GM10847 (cell line): ENCODE data around the gene TPP2.

ENCODE experiments used
- POLR2A ChIP-seq: IDR thresholded peaks from 2 replicates; pipeline ENCODE4 v1.6.1; 2011; ENCODE audit not compliant: insufficient read length; ENCODE audit errors: extremely low read depth

Gene TPP2

GRCh38 chr13:102596147-102597028, at the start of gene TPP2:
TSS of gene TPP2 (plus strand) at chr13:102596986. CDS start at chr13:102597039, 53 bp downstream.
- peak; percentile 95 for TF ChIP-seq POLR2A

DNA sequence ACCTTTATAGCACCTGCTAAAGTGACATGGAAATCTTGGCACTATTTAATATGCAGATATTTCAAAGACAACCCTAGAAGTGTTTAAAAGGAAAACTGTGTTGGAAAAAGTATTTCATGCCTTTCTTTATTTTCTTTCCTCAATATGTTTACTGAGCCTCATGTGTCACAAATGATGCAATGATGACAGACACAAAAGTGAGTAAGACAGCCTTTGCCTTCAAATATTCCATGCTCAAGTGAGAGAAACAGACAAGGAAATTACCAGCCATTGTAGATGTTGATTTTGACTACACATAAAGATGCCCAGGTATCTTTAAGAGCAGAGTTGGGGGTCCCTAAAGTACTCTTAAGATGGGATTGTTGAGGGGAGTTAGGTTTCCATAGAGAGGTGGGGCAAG, 48.0 kb upstream of the TPP2 start:
- TF ChIP-seq POLR2A = no peak

- TF ChIP-seq POLR2A = no peak
These were observed 46.3 kb upstream of the TPP2 start for GRCh38 chr13:102550507-102550906.

- TF ChIP-seq POLR2A = no peak
These were observed 40.8 kb upstream of the TPP2 start for GRCh38 chr13:102555914-102556553.

DNA sequence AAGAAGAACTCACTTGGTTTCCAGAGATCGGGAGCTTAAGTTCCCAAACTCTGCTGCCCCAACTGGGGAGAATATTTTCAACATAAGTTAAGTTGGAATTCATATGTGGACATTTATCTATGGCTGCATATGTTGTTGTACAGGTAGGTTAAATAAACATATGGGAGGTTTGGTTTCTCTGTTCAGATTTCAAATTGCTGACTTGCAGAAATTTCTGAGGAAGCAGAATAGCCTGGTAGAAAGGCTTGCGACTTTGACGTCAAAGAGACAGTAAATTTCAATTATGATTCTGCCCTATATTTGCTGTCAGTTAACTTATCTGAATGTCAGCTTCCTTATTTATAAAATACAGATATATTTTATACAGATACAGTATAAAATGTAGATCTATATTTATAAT, 40.0 kb upstream of the TPP2 start:
- no peak for TF ChIP-seq POLR2A

DNA sequence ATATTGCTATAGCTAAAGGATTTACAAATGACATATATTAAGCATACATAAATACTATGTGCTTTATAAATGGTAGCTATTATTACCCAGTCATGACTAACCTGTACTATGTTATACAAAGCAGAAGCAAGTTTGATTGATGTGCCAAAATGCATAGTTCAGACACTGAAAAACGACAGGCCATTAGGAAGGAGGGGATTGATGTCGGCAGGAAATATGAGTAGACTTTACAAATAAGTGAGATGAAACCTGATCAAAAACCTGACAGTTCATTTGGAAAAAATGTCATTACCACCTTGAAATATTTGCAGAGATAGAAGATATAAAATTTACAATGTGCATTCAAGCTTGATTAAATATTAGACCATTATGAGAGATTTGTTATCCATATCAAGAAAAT, 38.8 kb upstream of the TPP2 start:
- TF ChIP-seq POLR2A = no peak

DNA sequence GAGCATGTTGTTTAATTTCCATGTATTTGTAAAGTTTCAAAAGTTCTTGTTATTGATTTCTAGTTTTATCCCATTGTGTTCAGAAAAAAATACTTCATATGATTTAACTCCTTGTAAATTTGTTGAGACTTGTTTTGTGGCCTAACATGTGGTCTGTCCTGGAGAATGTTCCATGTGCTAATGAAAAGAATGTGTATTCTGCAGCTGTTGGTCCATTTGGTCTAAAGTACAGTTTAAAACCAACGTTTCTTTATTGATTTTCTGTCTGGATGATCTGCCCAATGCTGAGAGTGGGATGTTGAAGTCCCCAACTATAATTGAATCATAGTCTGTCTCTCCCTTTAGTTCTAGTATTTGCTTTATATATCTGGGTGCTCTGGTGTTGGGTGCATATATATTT, 34.9 kb upstream of the TPP2 start:
- TF ChIP-seq POLR2A = no peak

DNA sequence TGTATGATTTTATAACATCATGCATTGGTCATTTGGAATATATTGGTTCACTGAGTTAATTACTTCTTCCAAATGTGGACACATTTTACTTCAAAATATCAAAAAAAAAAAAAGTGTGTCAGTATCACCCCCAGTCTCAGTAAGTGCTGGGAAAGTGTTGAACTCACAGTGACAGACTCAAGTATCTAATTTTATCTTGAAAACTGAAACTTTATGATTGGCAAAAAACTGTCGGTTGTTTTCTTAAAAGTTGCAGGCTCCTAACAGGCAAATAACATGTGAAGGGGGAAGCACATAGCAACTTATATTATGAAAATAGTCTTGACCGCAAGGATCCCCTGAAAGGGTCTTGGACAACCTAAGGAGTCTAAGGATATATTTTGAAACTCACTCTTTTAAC, 33.5 kb upstream of the TPP2 start:
- no peak for TF ChIP-seq POLR2A

DNA sequence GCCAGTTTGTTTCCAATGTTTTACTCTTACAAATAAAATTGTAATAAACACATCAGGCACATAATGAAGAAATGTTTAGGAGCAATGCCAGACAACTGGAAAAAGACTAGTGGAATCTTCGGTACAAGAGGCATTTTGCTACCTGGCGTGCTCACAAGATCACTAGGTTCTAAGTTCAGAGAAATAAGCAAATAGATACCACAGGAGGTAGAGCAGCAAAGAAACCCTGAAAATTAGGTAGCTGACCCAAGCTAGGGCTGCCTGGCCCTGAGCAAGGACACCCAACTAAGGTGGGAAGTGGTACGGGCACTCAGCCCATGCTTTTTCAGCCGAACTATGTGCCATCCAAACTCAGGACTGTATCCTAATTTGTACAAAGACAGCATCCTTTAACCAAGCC, 32.2 kb upstream of the TPP2 start:
- TF ChIP-seq POLR2A = no peak

GRCh38 chr13:102566513-102566912, 30.3 kb upstream of the TPP2 start:
- TF ChIP-seq POLR2A = no peak

DNA sequence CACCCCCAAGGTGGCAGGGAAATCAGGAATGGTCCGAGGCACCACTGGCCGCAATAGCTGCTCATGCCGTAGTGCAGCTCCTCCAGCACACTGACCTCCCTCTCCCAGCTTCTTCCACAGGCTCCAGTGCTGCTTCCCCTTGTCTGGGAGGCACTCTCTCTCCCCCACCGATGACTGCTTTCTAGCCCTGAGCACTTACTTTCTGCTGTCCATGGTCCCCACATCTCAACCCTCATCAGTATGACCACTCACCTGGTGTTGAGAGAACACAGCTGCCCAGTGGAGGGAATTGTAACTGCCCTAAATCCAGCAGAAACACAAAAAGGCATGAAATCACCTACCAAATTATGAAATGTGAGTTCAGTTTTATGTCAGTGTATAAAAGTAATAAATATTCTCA, 28.9 kb upstream of the TPP2 start:
- TF ChIP-seq POLR2A = no peak

DNA sequence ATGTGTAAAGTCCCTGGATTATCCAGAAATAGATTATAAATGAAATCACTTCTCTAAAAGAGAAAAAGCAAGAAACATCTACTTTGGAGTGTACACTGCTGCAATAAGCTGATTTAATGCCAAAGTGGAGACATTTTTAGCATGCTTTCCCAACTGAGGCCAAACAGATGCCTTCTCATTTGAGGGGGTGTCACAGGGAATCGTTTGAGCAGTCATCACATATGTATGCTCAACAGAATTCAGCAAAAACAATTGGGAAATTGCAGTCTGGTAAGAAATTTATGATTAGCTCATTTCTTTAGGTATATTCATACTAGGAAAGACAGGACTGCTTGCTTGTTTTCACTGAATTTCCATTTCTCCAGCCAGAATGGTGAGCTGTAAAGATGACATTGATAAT, 27.3 kb upstream of the TPP2 start:
- no peak for TF ChIP-seq POLR2A

GRCh38 chr13:102571075-102571474, 25.7 kb upstream of the TPP2 start:
- TF ChIP-seq POLR2A = no peak

GRCh38 chr13:102572323-102572722, 24.5 kb upstream of the TPP2 start:
- no peak for TF ChIP-seq POLR2A

DNA sequence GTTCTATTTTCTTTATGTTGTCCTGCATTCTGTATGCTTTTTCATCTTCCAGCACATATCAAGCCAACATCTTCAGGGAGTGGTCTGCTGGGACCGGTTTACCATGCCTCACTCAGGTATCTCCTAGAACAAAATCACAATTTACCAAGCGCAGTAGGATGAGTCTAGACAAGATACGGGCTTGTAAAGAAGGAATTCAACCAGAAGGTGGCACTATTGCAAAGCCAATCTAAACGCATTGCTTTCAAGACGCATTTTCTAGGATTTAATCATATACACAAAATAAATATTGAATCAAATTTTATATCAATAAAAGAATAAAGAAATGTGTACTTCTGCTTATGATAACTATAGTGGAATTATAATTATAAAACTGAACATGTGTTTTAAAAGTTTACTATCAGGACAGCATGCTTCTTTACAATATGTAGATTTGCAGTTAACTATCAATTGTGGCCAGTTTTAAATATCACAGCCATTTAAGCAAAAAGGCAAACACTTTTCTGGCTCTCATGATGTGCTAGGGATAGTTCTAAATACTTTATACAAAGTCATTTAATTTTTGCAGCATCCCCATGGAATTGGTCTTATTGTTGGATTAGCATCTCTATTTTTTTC, 16.1 kb upstream of the TPP2 start:
- TF ChIP-seq POLR2A = no peak

- TF ChIP-seq POLR2A = no peak
These were observed 14.5 kb upstream of the TPP2 start for GRCh38 chr13:102582256-102582655.
